B cell (primary cell): ENCODE data around the gene GSC2.

ENCODE experiments used
- CTCF ChIP-seq: fragments of 200-600 bp; IDR thresholded peaks from one replicate; pipeline ENCODE4 v1.8.0; 2022; ENCODE audit warnings: antibody characterized with exemption, mild to moderate bottlenecking
- EZH2 ChIP-seq: IDR thresholded peaks from 2 replicates; pipeline ENCODE4 v1.6.1; 2012; ENCODE audit warnings: borderline replicate concordance, low read depth, mild to moderate bottlenecking, moderate library complexity, low read length; ENCODE audit not compliant: insufficient read depth, poor library complexity, severe bottlenecking

- TF ChIP-seq CTCF, result no peak
- no peak for TF ChIP-seq EZH2
Observed at GRCh38 chr22:19120829-19121630, 29.1 kb downstream of the GSC2 start.
